GM21529 (cell line): ENCODE data around the gene PXN.
A peak's percentile ranks its signal among the peaks of the same experiment; 100 is the strongest.
"Not testable (repeated sequence)": the region's sequence is repeated elsewhere in the genome, so short reads cannot be mapped to it uniquely, and the experiment has no call there.

Experiments
- ATAC-seq: cut with Tn5 transposase; IDR thresholded peaks from one replicate; pipeline ENCODE4 v1.9.1; 2021; ENCODE audit not compliant: unreplicated experiment

The PXN gene

GRCh38 chr12:120242275-120242799 lies 23.2 kb downstream of the PXN start:
- no peak for ATAC-seq

- no peak for ATAC-seq
Observed at GRCh38 chr12:120241561-120242274, 23.8 kb downstream of the PXN start.

- ATAC-seq, result no peak
Observed at GRCh38 chr12:120240495-120240833, 25.1 kb downstream of the PXN start.

- no peak for ATAC-seq
Observed at GRCh38 chr12:120239776-120240494, 25.6 kb downstream of the PXN start.

- ATAC-seq, result no peak
Observed at GRCh38 chr12:120238839-120239445, 26.6 kb downstream of the PXN start.

GRCh38 chr12:120238217-120238616 lies 27.3 kb downstream of the PXN start:
- no peak for ATAC-seq

- no peak for ATAC-seq
Observed at GRCh38 chr12:120237360-120238171, 28.0 kb downstream of the PXN start.

GRCh38 chr12:120236809-120237208 lies 28.7 kb downstream of the PXN start:
- not testable (repeated sequence) for ATAC-seq

GRCh38 chr12:120235369-120236323 lies 29.9 kb downstream of the PXN start:
- ATAC-seq, result no peak

GRCh38 chr12:120234643-120235368 lies 30.7 kb downstream of the PXN start:
- ATAC-seq, result no peak

- no peak for ATAC-seq
Observed at GRCh38 chr12:120231316-120232011, 34.1 kb downstream of the PXN start.

- ATAC-seq, result no peak
Observed at GRCh38 chr12:120230974-120231315, 34.6 kb downstream of the PXN start.

GRCh38 chr12:120230326-120230973 lies 35.1 kb downstream of the PXN start:
- ATAC-seq, result no peak

- ATAC-seq, result no peak
Observed at GRCh38 chr12:120229487-120230325, 35.8 kb downstream of the PXN start.

- ATAC-seq, result no peak
Observed at GRCh38 chr12:120229071-120229486, 36.5 kb downstream of the PXN start.

GRCh38 chr12:120228291-120229070 lies 37.0 kb downstream of the PXN start:
- peak; percentile 85 for ATAC-seq

- peak; percentile 10 for ATAC-seq
Observed at GRCh38 chr12:120228041-120228290, 37.6 kb downstream of the PXN start.
